ENCODE results near the gene VEGFB.

Gene VEGFB

DNA sequence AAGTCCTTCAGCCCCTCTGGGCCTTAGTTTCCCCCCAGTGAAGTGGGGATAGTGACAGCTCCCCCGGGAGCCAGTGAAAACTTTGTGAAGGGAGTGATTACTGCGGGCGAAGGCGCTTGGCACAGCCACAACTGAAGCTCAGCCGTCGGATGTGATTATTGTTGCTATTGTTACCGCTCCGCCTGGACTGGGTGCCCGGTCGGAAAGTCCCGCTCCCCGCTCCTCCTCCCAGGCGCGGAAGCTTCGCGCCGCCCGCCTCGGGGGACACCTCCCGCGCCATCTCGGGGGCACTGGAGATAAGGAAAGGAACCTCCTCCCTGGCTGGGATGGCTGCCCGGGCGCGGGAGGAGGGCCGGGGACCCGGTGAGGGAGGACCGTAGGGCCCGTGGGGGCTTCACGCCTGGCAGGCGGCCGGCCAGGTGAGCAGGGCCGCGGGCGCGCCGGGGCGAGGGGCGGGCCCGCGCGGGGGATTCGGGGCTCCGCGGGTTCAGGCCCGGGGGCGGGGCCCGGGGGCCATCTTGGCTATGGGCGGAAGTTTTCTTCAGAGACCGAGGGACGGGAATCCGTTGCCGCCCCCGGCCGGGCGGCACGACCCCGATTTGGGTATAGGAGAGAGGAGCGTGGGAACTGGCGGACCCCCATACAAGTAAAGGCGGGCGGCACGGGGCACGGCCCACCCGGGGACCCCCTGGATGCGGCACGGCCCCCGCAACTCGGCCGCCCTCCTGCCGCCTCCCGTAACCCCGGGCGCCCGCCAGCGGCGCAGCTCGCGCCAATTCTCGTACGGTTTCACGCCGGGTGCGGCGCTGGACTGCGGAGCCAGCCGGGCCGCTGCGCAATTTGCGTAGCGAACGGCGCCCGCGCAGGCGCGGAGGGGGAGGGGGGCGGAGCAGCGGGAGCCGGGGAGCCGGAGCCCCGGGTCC, 50.8 kb downstream of the VEGFB start, which contains the start of gene GPR137:
GPR137 (plus strand) TSS at position 887 of the 923 bp plus-strand sequence. CDS start 677 bp downstream, outside the sequence.
- TF ChIP-seq CTCF (IDR thresholded peaks at IDR 0.05; ENCODE audit: low read depth, low read length): no peak
- peak within 1 kb of the TSS; percentile 82 for H3K4me3 ChIP-seq (ENCODE audit: low read length)
- peaks cover 9% of the 10 kb centered on the region for H3K36me3 ChIP-seq (replicated peaks; ENCODE audit: low read depth, low read length)
- H3K9ac ChIP-seq (ENCODE audit: low read length): peak within 1 kb of the TSS; percentile 89
- H3K4me1 ChIP-seq (ENCODE audit: low read length): peaks cover 12% of the 10 kb centered on the region
- H4K20me1 ChIP-seq (ENCODE audit: insufficient read depth, low read length): no peaks in the 10 kb centered on the region
- H3K4me2 ChIP-seq (ENCODE audit: low read length): peak within 1 kb of the TSS; percentile 86
- H2AFZ ChIP-seq (ENCODE audit: low read depth, low read length): peak within 1 kb of the TSS; percentile 55; the same call in 1 of the 2 replicates
- no peaks in the 10 kb centered on the region for H3K9me3 ChIP-seq (ENCODE audit: insufficient read depth, low read length)
- peak within 1 kb of the TSS; percentile 81 for H3K27ac ChIP-seq (ENCODE audit: low read length)
- no peaks in the 10 kb centered on the region for H3K27me3 ChIP-seq (ENCODE audit: low read depth, low read length)
- H3K79me2 ChIP-seq (ENCODE audit: low read length): peaks cover 10% of the 10 kb centered on the region; the same call in 1 of the 2 replicates

DNA sequence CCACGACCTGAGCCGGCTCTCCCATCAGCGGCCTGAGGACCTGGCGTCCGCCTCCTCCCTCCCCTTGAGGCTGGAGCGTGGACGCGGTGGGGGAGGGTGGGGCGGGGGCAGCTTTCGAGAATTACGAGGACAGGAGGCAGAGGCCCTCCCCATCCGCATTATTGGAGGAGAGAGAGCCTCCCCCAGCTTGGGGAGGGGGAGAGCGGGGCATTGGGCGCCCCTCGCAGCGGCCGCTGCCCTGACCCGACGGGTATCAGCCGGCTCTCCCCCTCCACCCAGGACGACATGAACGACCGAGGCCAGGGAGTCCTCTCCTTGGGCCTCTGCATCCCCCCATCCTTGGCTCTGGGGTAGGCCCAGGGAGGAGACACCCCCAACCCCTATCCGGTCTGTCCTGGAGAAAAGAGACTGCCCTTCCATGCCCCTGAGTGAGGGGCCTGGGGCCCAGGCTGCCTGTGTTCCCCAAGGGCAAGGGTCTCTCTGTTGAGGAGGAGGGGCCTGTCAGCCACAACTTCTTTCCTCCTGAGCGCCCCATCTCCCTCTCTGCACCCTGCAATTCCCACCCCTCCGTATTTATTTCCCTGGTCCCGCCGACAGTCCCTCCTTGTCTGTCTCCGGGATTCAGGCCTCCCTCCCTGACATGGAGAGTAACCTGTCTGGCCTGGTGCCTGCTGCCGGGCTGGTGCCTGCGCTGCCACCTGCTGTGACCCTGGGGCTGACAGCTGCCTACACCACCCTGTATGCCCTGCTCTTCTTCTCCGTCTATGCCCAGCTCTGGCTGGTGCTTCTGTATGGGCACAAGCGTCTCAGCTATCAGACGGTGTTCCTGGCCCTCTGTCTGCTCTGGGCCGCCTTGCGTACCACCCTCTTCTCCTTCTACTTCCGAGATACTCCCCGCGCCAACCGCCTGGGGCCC, 51.8 kb downstream of the VEGFB start:
- peak overlapping the region; percentile 89 for H3K9ac ChIP-seq (ENCODE audit: low read length)
- no peaks in the 10 kb centered on the region for H3K9me3 ChIP-seq (ENCODE audit: insufficient read depth, low read length)
- H2AFZ ChIP-seq (ENCODE audit: low read depth, low read length): no peak overlapping the region
- H3K27ac ChIP-seq (ENCODE audit: low read length): no peak overlapping the region
- H4K20me1 ChIP-seq (ENCODE audit: insufficient read depth, low read length): no peaks in the 10 kb centered on the region
- TF ChIP-seq CTCF (IDR thresholded peaks at IDR 0.05; ENCODE audit: low read depth, low read length): peak; percentile 57
- no peak for TF ChIP-seq EZH2phosphoT487 (IDR thresholded peaks at IDR 0.05; ENCODE audit: low read depth)
- peak overlapping the region; percentile 82 for H3K4me3 ChIP-seq (ENCODE audit: low read length)
- peaks cover 12% of the 10 kb centered on the region for H3K4me1 ChIP-seq (ENCODE audit: low read length)
- peaks cover 9% of the 10 kb centered on the region for H3K36me3 ChIP-seq (replicated peaks; ENCODE audit: low read depth, low read length)
- peaks cover 10% of the 10 kb centered on the region; the same call in 1 of the 2 replicates for H3K79me2 ChIP-seq (ENCODE audit: low read length)
- peak overlapping the region; percentile 86 for H3K4me2 ChIP-seq (ENCODE audit: low read length)
- no peaks in the 10 kb centered on the region for H3K27me3 ChIP-seq (ENCODE audit: low read depth, low read length)

DNA sequence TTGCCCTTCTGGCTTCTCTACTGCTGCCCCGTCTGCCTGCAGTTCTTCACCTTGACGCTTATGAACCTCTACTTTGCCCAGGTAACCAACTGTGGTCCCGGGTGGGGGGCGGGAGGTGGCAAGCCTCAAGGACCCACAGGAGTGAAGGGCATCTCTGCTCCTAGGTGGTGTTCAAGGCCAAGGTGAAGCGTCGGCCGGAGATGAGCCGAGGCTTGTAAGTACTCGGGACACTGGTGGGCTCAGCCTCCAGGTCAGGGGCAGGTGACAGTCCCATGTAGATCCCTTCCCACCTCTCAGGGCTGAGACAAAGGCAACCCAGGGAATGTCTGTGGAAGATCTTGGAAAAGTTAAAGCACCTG, 52.4 kb downstream of the VEGFB start:
- peak overlapping the region; percentile 86 for H3K4me2 ChIP-seq (ENCODE audit: low read length)

More for the DNA sequence above, 52.4 kb downstream of the VEGFB start:
- H2AFZ ChIP-seq (ENCODE audit: low read depth, low read length): no peak overlapping the region
- no peaks in the 10 kb centered on the region for H3K9me3 ChIP-seq (ENCODE audit: insufficient read depth, low read length)
- H3K79me2 ChIP-seq (ENCODE audit: low read length): peaks cover 10% of the 10 kb centered on the region; the same call in 1 of the 2 replicates
- no peak overlapping the region for H3K9ac ChIP-seq (ENCODE audit: low read length)
- TF ChIP-seq CTCF (IDR thresholded peaks at IDR 0.05; ENCODE audit: low read depth, low read length) (no peak), EZH2phosphoT487 (IDR thresholded peaks at IDR 0.05; ENCODE audit: low read depth) (no peak)
- no peaks in the 10 kb centered on the region for H4K20me1 ChIP-seq (ENCODE audit: insufficient read depth, low read length)
- H3K27ac ChIP-seq (ENCODE audit: low read length): no peak overlapping the region
- peak overlapping the region; percentile 82; the same call in 1 of the 2 replicates for H3K4me3 ChIP-seq (ENCODE audit: low read length)
- peaks cover 9% of the 10 kb centered on the region for H3K36me3 ChIP-seq (replicated peaks; ENCODE audit: low read depth, low read length)
- H3K27me3 ChIP-seq (ENCODE audit: low read depth, low read length): no peaks in the 10 kb centered on the region
- H3K4me1 ChIP-seq (ENCODE audit: low read length): peaks cover 12% of the 10 kb centered on the region
